ENCODE results near the gene RAD51. TPM values are rescaled to one million over a fixed set of nuclear protein-coding genes. Genes with fewer than 3 reads are reported as not detected.

Gene RAD51
- total RNA-seq, 1 experiment from 2014 or later: 20.9 TPM

DNA sequence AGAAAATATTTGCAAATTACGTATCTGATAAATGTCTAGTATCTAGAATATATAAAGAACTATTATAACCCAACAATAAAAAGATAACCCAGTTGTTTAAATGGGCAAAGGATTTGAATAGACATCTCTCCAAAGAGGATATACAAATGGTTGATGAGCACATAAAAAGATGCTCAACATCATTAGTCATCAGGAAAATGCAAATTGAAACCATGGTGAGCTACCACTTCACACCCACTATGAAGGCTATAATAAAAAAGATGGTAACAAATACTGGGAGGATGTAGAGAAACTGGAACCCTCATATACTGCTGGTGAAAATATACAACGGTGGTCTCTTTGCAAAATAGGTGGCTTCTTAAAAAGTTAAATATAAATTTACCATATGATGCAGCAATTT, 28.0 kb downstream of the RAD51 start:
- ATAC-seq: no peak
- CTCF ChIA-PET: interaction anchor here (0.7 kb wide), 1 partner anchor 34 kb away, joined by 3 read pairs; no protein-coding TSS in a partner anchor
- no peak overlapping the region for H3K4me3 ChIP-seq (replicated peaks in 1 of 2; ENCODE audit: low read depth in 1 of 2, low read length in 2 of 2)
- H3K27ac ChIP-seq (ENCODE audit: low read depth, low read length): no peak overlapping the region
- RAD21 ChIA-PET (ENCODE audit: low non-redundant PET in 1 of 2, low total read pairs in 2 of 2, uncharacterized antibody in 2 of 2, unreplicated experiment in 2 of 2): no interaction called here
- no peak overlapping the region for H3K4me2 ChIP-seq (ENCODE audit: low read length)
- no peaks in the 10 kb centered on the region for H3K9me3 ChIP-seq (ENCODE audit: control insufficient read depth in 1 of 2, insufficient read depth in 1 of 2, low read depth in 1 of 2, low read length in 2 of 2)
- H3K9ac ChIP-seq (ENCODE audit: low read length): no peak overlapping the region
- no peaks in the 10 kb centered on the region for H3K27me3 ChIP-seq (ENCODE audit: insufficient read depth, low read length)
- no peak for DNase-seq (ENCODE audit: low read depth, low spot score)
- no TSS peak for BruUV-seq (replicated peaks)
- no peak overlapping the region for H2AFZ ChIP-seq (ENCODE audit: low read depth, low read length, poor library complexity, severe bottlenecking)
- H3K36me3 ChIP-seq (ENCODE audit: control insufficient read depth in 1 of 2, insufficient read depth in 2 of 2, low read length in 2 of 2): peaks cover 8 to 24% of the 10 kb centered on the region in 2 experiments
- no peaks in the 10 kb centered on the region for H3K9me2 ChIP-seq (ENCODE audit: insufficient read depth)
- TF ChIP-seq FOSL1 (IDR thresholded peaks at IDR 0.05; ENCODE audit: low read depth): no peak
- TF ChIP-seq EZH2phosphoT487 (IDR thresholded peaks at IDR 0.05; ENCODE audit: borderline replicate concordance): no peak
- TF ChIP-seq, protein P1, sequence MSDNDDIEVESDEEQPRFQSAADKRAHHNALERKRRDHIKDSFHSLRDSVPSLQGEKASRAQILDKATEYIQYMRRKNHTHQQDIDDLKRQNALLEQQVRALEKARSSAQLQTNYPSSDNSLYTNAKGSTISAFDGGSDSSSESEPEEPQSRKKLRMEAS (IDR thresholded peaks at IDR 0.05): no peak
- TF ChIP-seq RAD21 (IDR thresholded peaks at IDR 0.05; ENCODE audit: low read depth): no peak
- no peak for TF ChIP-seq EGR1 (IDR thresholded peaks at IDR 0.05; ENCODE audit: low read depth)
- TF ChIP-seq SIN3A (IDR thresholded peaks at IDR 0.05; ENCODE audit: low read depth): no peak
- TF ChIP-seq, protein P2, sequence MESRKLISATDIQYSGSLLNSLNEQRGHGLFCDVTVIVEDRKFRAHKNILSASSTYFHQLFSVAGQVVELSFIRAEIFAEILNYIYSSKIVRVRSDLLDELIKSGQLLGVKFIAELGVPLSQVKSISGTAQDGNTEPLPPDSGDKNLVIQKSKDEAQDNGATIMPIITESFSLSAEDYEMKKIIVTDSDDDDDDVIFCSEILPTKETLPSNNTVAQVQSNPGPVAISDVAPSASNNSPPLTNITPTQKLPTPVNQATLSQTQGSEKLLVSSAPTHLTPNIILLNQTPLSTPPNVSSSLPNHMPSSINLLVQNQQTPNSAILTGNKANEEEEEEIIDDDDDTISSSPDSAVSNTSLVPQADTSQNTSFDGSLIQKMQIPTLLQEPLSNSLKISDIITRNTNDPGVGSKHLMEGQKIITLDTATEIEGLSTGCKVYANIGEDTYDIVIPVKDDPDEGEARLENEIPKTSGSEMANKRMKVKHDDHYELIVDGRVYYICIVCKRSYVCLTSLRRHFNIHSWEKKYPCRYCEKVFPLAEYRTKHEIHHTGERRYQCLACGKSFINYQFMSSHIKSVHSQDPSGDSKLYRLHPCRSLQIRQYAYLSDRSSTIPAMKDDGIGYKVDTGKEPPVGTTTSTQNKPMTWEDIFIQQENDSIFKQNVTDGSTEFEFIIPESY (IDR thresholded peaks at IDR 0.05; ENCODE audit: extremely low read depth, insufficient replicate concordance, low read length): no peak
- no peak for TF ChIP-seq POLR2AphosphoS5 (IDR thresholded peaks at IDR 0.05; ENCODE audit: low read depth, low read length)
- TF ChIP-seq SP1 (IDR thresholded peaks at IDR 0.05; ENCODE audit: low read depth): no peak
- no peak for TF ChIP-seq EZH2 (IDR thresholded peaks at IDR 0.05)
- no peak for TF ChIP-seq POLR2A (IDR thresholded peaks at IDR 0.05; ENCODE audit: borderline replicate concordance, extremely low read depth, insufficient read depth, insufficient read length)
- TF ChIP-seq, protein P3, sequence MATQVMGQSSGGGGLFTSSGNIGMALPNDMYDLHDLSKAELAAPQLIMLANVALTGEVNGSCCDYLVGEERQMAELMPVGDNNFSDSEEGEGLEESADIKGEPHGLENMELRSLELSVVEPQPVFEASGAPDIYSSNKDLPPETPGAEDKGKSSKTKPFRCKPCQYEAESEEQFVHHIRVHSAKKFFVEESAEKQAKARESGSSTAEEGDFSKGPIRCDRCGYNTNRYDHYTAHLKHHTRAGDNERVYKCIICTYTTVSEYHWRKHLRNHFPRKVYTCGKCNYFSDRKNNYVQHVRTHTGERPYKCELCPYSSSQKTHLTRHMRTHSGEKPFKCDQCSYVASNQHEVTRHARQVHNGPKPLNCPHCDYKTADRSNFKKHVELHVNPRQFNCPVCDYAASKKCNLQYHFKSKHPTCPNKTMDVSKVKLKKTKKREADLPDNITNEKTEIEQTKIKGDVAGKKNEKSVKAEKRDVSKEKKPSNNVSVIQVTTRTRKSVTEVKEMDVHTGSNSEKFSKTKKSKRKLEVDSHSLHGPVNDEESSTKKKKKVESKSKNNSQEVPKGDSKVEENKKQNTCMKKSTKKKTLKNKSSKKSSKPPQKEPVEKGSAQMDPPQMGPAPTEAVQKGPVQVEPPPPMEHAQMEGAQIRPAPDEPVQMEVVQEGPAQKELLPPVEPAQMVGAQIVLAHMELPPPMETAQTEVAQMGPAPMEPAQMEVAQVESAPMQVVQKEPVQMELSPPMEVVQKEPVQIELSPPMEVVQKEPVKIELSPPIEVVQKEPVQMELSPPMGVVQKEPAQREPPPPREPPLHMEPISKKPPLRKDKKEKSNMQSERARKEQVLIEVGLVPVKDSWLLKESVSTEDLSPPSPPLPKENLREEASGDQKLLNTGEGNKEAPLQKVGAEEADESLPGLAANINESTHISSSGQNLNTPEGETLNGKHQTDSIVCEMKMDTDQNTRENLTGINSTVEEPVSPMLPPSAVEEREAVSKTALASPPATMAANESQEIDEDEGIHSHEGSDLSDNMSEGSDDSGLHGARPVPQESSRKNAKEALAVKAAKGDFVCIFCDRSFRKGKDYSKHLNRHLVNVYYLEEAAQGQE (IDR thresholded peaks at IDR 0.05; ENCODE audit: low read depth): no peak
- TF ChIP-seq, protein P4, sequence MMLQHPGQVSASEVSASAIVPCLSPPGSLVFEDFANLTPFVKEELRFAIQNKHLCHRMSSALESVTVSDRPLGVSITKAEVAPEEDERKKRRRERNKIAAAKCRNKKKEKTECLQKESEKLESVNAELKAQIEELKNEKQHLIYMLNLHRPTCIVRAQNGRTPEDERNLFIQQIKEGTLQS (IDR thresholded peaks at IDR 0.05): no peak
- no peak for TF ChIP-seq TCF7L2 (IDR thresholded peaks at IDR 0.05; ENCODE audit: borderline replicate concordance, extremely low read depth, insufficient read depth, insufficient read length)
- TF ChIP-seq JUND (IDR thresholded peaks at IDR 0.05): no peak
- no peak for TF ChIP-seq CBX3 (IDR thresholded peaks at IDR 0.05; ENCODE audit: low read depth)
- POLR2A ChIA-PET: no interaction called here
- H3K79me2 ChIP-seq (ENCODE audit: insufficient read depth, low read length): no peaks in the 10 kb centered on the region
- intact Hi-C loops (cut with micrococcal nuclease): no loop called here
- peaks cover 4 to 11% of the 10 kb centered on the region in 2 experiments; a peak in 3 of 4 replicates for H3K4me1 ChIP-seq (ENCODE audit: control insufficient read depth in 1 of 2, insufficient read depth in 2 of 2, low read length in 2 of 2)
- no peaks in the 10 kb centered on the region for H4K20me1 ChIP-seq (ENCODE audit: insufficient read depth)

Measured in HCT116 (cell line).